Mesendoderm (in vitro differentiated cells): Measurements from ENCODE around the gene PIGH.

ENCODE experiments used
- DNase-seq: peaks from one replicate; pipeline ENCODE4 v3.0.0; 2013
- H2AK5ac ChIP-seq: 2 replicates; pipeline ENCODE4 v1.6.1; 2013; ENCODE audit warnings: low read length, inconsistent platforms
- H2BK120ac ChIP-seq: 2 replicates; pipeline ENCODE4 v1.6.1; 2013; ENCODE audit warnings: low read depth, mild to moderate bottlenecking, low read length, moderate library complexity, mixed read lengths
- H2BK15ac ChIP-seq: replicated peaks from 2 replicates; pipeline ENCODE4 v1.6.1; 2013; ENCODE audit warnings: low read depth, mild to moderate bottlenecking, moderate library complexity
- H2BK5ac ChIP-seq: 2 replicates; pipeline ENCODE4 v1.6.1; 2013; ENCODE audit warnings: low read length, inconsistent platforms
- H3K18ac ChIP-seq: 2 replicates; pipeline ENCODE4 v1.6.1; 2013; ENCODE audit warnings: mild to moderate bottlenecking, low read length, mixed read lengths
- H3K23ac ChIP-seq: one replicate; pipeline ENCODE4 v1.6.1; 2013; ENCODE audit warnings: low read length
- H3K27ac ChIP-seq: 2 replicates; pipeline ENCODE4 v1.5.1; 2013; ENCODE audit warnings: low read depth, mild to moderate bottlenecking, inconsistent platforms, low read length, moderate library complexity
- H3K27me3 ChIP-seq: 2 replicates; pipeline ENCODE4 v1.6.1; 2013; ENCODE audit warnings: low read length, control low read depth, mild to moderate bottlenecking, inconsistent platforms; ENCODE audit not compliant: insufficient read depth, poor library complexity
- H3K36me3 ChIP-seq: 2 replicates; pipeline ENCODE4 v1.6.1; 2013; ENCODE audit warnings: low read length, inconsistent platforms; ENCODE audit not compliant: control insufficient read depth, insufficient read depth
- H3K4ac ChIP-seq: one replicate; pipeline ENCODE4 v1.6.1; 2013; ENCODE audit warnings: low read depth, mild to moderate bottlenecking, low read length, moderate library complexity
- H3K4me1 ChIP-seq: 2 replicates; pipeline ENCODE4 v1.6.1; 2013; ENCODE audit warnings: low read depth, low read length, inconsistent platforms; ENCODE audit not compliant: control insufficient read depth
- H3K4me2 ChIP-seq: 2 replicates; pipeline ENCODE4 v1.6.1; 2013; ENCODE audit warnings: low read length
- H3K4me3 ChIP-seq: 2 replicates; pipeline ENCODE4 v1.5.1; 2013; ENCODE audit warnings: mild to moderate bottlenecking, low read length
- H3K56ac ChIP-seq: one replicate; pipeline ENCODE4 v1.6.1; 2013; ENCODE audit warnings: low read length
- H3K79me1 ChIP-seq: 2 replicates; pipeline ENCODE4 v1.6.1; 2013; ENCODE audit warnings: low read length, inconsistent platforms
- H3K79me2 ChIP-seq: 2 replicates; pipeline ENCODE4 v1.6.1; 2013; ENCODE audit warnings: mild to moderate bottlenecking, low read length; ENCODE audit not compliant: control insufficient read depth, insufficient read depth
- H3K9ac ChIP-seq: 2 replicates; pipeline ENCODE4 v1.6.1; 2013; ENCODE audit warnings: low read length, inconsistent platforms
- H4K5ac ChIP-seq: one replicate; pipeline ENCODE4 v1.6.1; 2013; ENCODE audit warnings: low read length
- H4K8ac ChIP-seq: one replicate; pipeline ENCODE4 v1.6.1; 2013; ENCODE audit warnings: low read depth, mild to moderate bottlenecking, control low read depth, low read length, moderate library complexity
- WGBS: extraction: QIAGEN DNeasy Blood & Tissue Kit; methylation state at CpG from one replicate; pipeline ENCODE4 v1.1.7; 2013; ENCODE audit warnings: low lambda C conversion rate, missing lambda C conversion rate; ENCODE audit not compliant: insufficient coverage; ENCODE audit errors: extremely low coverage; 5-methylcytosine and 5-hydroxymethylcytosine counted together

The PIGH gene

GRCh38 chr14:67554341-67554740 is 45.7 kb downstream of the PIGH start:
- Histone ChIP-seq H3K18ac (no peak overlapping the region), H3K79me1 (no peaks in the 10 kb centered on the region), H2BK120ac (no peak overlapping the region), H2BK15ac (no peak overlapping the region), H3K79me2 (no peaks in the 10 kb centered on the region), H3K27me3 (no peaks in the 10 kb centered on the region), H4K8ac (no peak overlapping the region), H4K5ac (no peak overlapping the region), H3K56ac (no peak overlapping the region), H3K9ac (no peak overlapping the region), H3K4me1 (no peaks in the 10 kb centered on the region), H3K23ac (no peak overlapping the region), H3K27ac (no peak overlapping the region), H3K36me3 (no peaks in the 10 kb centered on the region), H3K4me3 (no peak overlapping the region), H3K4me2 (no peak overlapping the region), H3K4ac (no peak overlapping the region), H2AK5ac (no peak overlapping the region), H2BK5ac (no peak overlapping the region)
- DNase-seq: no peak
- WGBS: no CpG with 5 or more reads among the region's 7 CpGs

GRCh38 chr14:67553547-67553946 is 46.5 kb downstream of the PIGH start:
- no peaks in the 10 kb centered on the region for H3K27me3 ChIP-seq
- H2BK120ac ChIP-seq: no peak overlapping the region
- no peaks in the 10 kb centered on the region for H3K4me1 ChIP-seq
- no peak overlapping the region for H2AK5ac ChIP-seq
- no peak overlapping the region for H3K4me2 ChIP-seq
- no peak overlapping the region for H3K18ac ChIP-seq
- no peaks in the 10 kb centered on the region for H3K79me1 ChIP-seq
- DNase-seq: no peak
- H3K23ac ChIP-seq: no peak overlapping the region
- H2BK5ac ChIP-seq: no peak overlapping the region
- no peak overlapping the region for H4K8ac ChIP-seq
- no peak overlapping the region for H3K4me3 ChIP-seq
- no peak overlapping the region for H3K56ac ChIP-seq
- H2BK15ac ChIP-seq: no peak overlapping the region
- no peak overlapping the region for H4K5ac ChIP-seq
- no peaks in the 10 kb centered on the region for H3K79me2 ChIP-seq
- H3K4ac ChIP-seq: no peak overlapping the region
- WGBS: no CpG with 5 or more reads among the region's 3 CpGs
- H3K36me3 ChIP-seq: no peaks in the 10 kb centered on the region
- H3K9ac ChIP-seq: no peak overlapping the region
- H3K27ac ChIP-seq: no peak overlapping the region

- H3K79me1 ChIP-seq: no peaks in the 10 kb centered on the region
- no peak for DNase-seq
- H3K18ac ChIP-seq: no peak overlapping the region
- no peak overlapping the region for H3K56ac ChIP-seq
- no peak overlapping the region for H2AK5ac ChIP-seq
- no peak overlapping the region for H3K23ac ChIP-seq
- no CpG with 5 or more reads among the region's 3 CpGs for WGBS
- H3K4ac ChIP-seq: no peak overlapping the region
- no peak overlapping the region for H2BK5ac ChIP-seq
- no peak overlapping the region for H4K5ac ChIP-seq
- no peak overlapping the region for H3K4me3 ChIP-seq
- H3K27me3 ChIP-seq: no peaks in the 10 kb centered on the region
- no peak overlapping the region for H3K27ac ChIP-seq
- no peak overlapping the region for H2BK120ac ChIP-seq
- H3K79me2 ChIP-seq: no peaks in the 10 kb centered on the region
- no peak overlapping the region for H2BK15ac ChIP-seq
- H3K4me1 ChIP-seq: no peaks in the 10 kb centered on the region
- no peaks in the 10 kb centered on the region for H3K36me3 ChIP-seq
- H3K4me2 ChIP-seq: no peak overlapping the region
- H3K9ac ChIP-seq: no peak overlapping the region
- no peak overlapping the region for H4K8ac ChIP-seq
These were observed 48.1 kb downstream of the PIGH start for GRCh38 chr14:67551940-67552339.

- Histone ChIP-seq H2AK5ac (no peak overlapping the region), H3K18ac (no peak overlapping the region), H3K4me3 (no peak overlapping the region), H2BK5ac (no peak overlapping the region), H3K27ac (no peak overlapping the region), H4K5ac (no peak overlapping the region), H3K27me3 (no peaks in the 10 kb centered on the region), H3K56ac (no peak overlapping the region), H3K79me2 (no peaks in the 10 kb centered on the region), H3K9ac (no peak overlapping the region), H3K4me2 (no peak overlapping the region), H3K23ac (no peak overlapping the region), H2BK120ac (no peak overlapping the region), H3K79me1 (no peaks in the 10 kb centered on the region), H4K8ac (no peak overlapping the region), H3K36me3 (no peaks in the 10 kb centered on the region), H3K4me1 (no peaks in the 10 kb centered on the region), H2BK15ac (no peak overlapping the region), H3K4ac (no peak overlapping the region)
- DNase-seq: no peak
- no CpG with 5 or more reads among the region's 3 CpGs for WGBS
These were observed 48.9 kb downstream of the PIGH start for GRCh38 chr14:67551123-67551522.

GRCh38 chr14:67549734-67550133 is 50.3 kb downstream of the PIGH start:
- H3K4ac ChIP-seq: no peak overlapping the region
- no peaks in the 10 kb centered on the region for H3K4me1 ChIP-seq
- H3K27ac ChIP-seq: no peak overlapping the region
- H3K4me2 ChIP-seq: no peak overlapping the region
- no peak overlapping the region for H3K9ac ChIP-seq
- no peak overlapping the region for H3K56ac ChIP-seq
- no peaks in the 10 kb centered on the region for H3K36me3 ChIP-seq
- no peak for DNase-seq
- no peak overlapping the region for H3K23ac ChIP-seq
- H3K27me3 ChIP-seq: no peaks in the 10 kb centered on the region
- H3K79me1 ChIP-seq: no peaks in the 10 kb centered on the region
- no peak overlapping the region for H3K4me3 ChIP-seq
- no peaks in the 10 kb centered on the region for H3K79me2 ChIP-seq
- no CpG with 5 or more reads among the region's 4 CpGs for WGBS
- no peak overlapping the region for H3K18ac ChIP-seq
- no peak overlapping the region for H2BK5ac ChIP-seq
- no peak overlapping the region for H2BK120ac ChIP-seq
- H2AK5ac ChIP-seq: no peak overlapping the region
- no peak overlapping the region for H4K5ac ChIP-seq
- no peak overlapping the region for H2BK15ac ChIP-seq
- H4K8ac ChIP-seq: no peak overlapping the region

GRCh38 chr14:67547224-67547780 is 52.8 kb downstream of the PIGH start:
- WGBS: no CpG with 5 or more reads among the region's 5 CpGs
- no peak for DNase-seq
- Histone ChIP-seq H3K23ac (no peak overlapping the region), H3K36me3 (no peaks in the 10 kb centered on the region), H3K18ac (no peak overlapping the region), H2AK5ac (no peak overlapping the region), H3K79me1 (no peaks in the 10 kb centered on the region), H4K5ac (no peak overlapping the region), H3K56ac (no peak overlapping the region), H3K27me3 (no peaks in the 10 kb centered on the region), H3K4me3 (no peak overlapping the region), H4K8ac (no peak overlapping the region), H2BK15ac (no peak overlapping the region), H3K79me2 (no peaks in the 10 kb centered on the region), H3K9ac (no peak overlapping the region), H2BK5ac (no peak overlapping the region), H3K4ac (no peak overlapping the region), H3K27ac (no peak overlapping the region), H3K4me2 (no peak overlapping the region), H2BK120ac (no peak overlapping the region), H3K4me1 (no peaks in the 10 kb centered on the region)
